HL-60 (cell line): ENCODE measurements around the gene PIN1.

Source experiments
- CTCF ChIP-seq: IDR thresholded peaks from one replicate; pipeline ENCODE4 v1.5.1; 2011; ENCODE audit warnings: low read length, control low read depth, inconsistent platforms; ENCODE audit not compliant: insufficient read depth
- GABPA ChIP-seq: IDR thresholded peaks from 2 replicates; pipeline ENCODE4 v1.6.1; 2012; ENCODE audit warnings: low read depth
- POLR2AphosphoS5 ChIP-seq: IDR thresholded peaks from 2 replicates; pipeline ENCODE4 v1.6.1; 2012; ENCODE audit warnings: low read depth
- TF ChIP-seq, protein P1 (sequence below): IDR thresholded peaks from 2 replicates; pipeline ENCODE4 v1.6.1; 2012; ENCODE audit warnings: low read depth; ENCODE audit not compliant: insufficient replicate concordance

DNA sequence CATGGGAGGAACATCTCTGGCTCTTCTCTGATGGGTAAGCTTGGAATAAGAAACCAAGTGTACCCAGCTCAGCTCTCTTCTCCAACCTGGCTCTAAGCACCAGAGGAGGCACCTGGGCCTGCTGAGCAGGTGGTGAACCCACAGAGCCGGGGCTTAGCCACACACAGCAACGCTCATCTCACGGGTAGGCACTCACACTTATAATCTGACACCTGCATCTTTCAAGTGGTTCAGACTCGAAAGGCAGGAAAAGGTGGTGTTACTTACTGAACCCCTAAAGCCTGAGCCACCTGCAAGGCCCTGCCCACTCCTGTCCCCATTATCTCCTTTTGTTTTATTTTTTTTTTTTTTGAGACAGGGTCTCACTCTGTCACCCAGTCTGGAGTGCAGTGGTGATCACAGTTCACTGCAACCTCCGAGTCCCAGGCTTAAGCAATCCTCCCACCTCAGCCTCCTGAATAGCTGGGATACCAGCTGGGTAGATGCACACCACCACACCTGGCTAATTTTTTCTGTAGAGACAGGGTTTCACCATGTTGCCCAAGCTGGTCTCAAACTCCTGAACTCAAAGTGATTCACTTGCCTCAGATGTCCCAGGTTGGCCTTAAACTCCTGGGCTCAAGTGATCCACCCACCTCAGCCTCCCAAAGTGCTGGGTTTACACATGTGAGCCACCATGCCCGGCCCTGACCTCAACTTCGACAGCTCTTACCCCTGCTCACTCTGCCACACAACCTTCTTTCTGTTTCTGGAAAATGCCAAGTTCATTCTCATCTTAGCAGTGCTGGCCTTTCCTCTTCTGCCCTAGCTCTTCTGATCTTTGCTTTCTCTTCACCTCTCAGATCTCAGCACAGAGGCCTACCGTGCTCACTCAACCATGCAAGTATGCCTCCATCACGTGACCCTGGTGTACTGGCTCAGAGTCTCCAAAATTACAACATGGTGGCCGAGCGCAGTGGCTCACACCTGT, 26.0 kb upstream of the PIN1 start:
- TF ChIP-seq CTCF (no peak), POLR2AphosphoS5 (no peak), GABPA (no peak)
- TF ChIP-seq, protein P1, sequence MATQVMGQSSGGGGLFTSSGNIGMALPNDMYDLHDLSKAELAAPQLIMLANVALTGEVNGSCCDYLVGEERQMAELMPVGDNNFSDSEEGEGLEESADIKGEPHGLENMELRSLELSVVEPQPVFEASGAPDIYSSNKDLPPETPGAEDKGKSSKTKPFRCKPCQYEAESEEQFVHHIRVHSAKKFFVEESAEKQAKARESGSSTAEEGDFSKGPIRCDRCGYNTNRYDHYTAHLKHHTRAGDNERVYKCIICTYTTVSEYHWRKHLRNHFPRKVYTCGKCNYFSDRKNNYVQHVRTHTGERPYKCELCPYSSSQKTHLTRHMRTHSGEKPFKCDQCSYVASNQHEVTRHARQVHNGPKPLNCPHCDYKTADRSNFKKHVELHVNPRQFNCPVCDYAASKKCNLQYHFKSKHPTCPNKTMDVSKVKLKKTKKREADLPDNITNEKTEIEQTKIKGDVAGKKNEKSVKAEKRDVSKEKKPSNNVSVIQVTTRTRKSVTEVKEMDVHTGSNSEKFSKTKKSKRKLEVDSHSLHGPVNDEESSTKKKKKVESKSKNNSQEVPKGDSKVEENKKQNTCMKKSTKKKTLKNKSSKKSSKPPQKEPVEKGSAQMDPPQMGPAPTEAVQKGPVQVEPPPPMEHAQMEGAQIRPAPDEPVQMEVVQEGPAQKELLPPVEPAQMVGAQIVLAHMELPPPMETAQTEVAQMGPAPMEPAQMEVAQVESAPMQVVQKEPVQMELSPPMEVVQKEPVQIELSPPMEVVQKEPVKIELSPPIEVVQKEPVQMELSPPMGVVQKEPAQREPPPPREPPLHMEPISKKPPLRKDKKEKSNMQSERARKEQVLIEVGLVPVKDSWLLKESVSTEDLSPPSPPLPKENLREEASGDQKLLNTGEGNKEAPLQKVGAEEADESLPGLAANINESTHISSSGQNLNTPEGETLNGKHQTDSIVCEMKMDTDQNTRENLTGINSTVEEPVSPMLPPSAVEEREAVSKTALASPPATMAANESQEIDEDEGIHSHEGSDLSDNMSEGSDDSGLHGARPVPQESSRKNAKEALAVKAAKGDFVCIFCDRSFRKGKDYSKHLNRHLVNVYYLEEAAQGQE: no peak
